A549 (cell line): Measurements from ENCODE around the gene TEX44. TPM values are rescaled to one million over a fixed set of nuclear protein-coding genes. Genes with fewer than 3 reads are reported as not detected.

Source experiments
- ATAC-seq, 2 experiments: fragments of 200-7000 bp in 1 of 2; fragments of >200 bp in 1 of 2; cut with Nextera tagmentation in 1 of 2; cut with Tn5 transposase in 1 of 2; 3 replicates each; pipeline versions ENCODE4 v1.8.0 to v1.9.1; 2018 to 2020; ENCODE audit warnings: mild to moderate bottlenecking in 1 of 2, moderate library complexity in 1 of 2
- CTCF ChIA-PET: fragments of 300-600 bp; sonication (Branson Sonifier 250); formaldehyde crosslinking; extraction: SDS; loops from one replicate; lab custom pipeline; 2021; ENCODE audit warnings: antibody characterized with exemption, inconsistent platforms; lab: Yijun Ruan, JAX
- POLR2A ChIA-PET: fragments of 350-600 bp; formaldehyde crosslinking; extraction: SDS; loops from one replicate; lab custom pipeline; 2021; ENCODE audit warnings: antibody characterized with exemption, inconsistent platforms; lab: Yijun Ruan, JAX
- DNase-seq, 2 experiments: peaks; one replicate each; pipeline versions ENCODE4 v3.0.0 to v3.0.0-alpha.2; 2011 to 2016; ENCODE audit warnings: low read depth in 1 of 2, low spot score in 1 of 2
- FAIRE-seq: peaks from 2 replicates; lab custom pipeline; 2011; peaks lifted over from hg19 to GRCh38; lab: Jason Lieb, UNC
- H3K27ac ChIP-seq, 2 experiments: fragments of >200 bp; sonication (Bioruptor Twin); formaldehyde crosslinking; 3 replicates each; pipeline ENCODE4 v1.5.1; 2016 to 2017
- H3K4me1 ChIP-seq: fragments of >200 bp; sonication (Bioruptor Twin); formaldehyde crosslinking; 3 replicates; pipeline ENCODE4 v1.6.1; 2016
- H3K4me2 ChIP-seq: fragments of >200 bp; sonication (Bioruptor Twin); formaldehyde crosslinking; 3 replicates; pipeline ENCODE4 v1.6.1; 2016
- H3K4me3 ChIP-seq: fragments of >200 bp; sonication (Bioruptor Twin); formaldehyde crosslinking; 3 replicates; pipeline ENCODE4 v1.5.1; 2016
- H3K9me3 ChIP-seq: fragments of >200 bp; sonication (Bioruptor Twin); formaldehyde crosslinking; 3 replicates; pipeline ENCODE4 v1.6.1; 2016
- BHLHE40 ChIP-seq: IDR thresholded peaks from 2 replicates; pipeline ENCODE4 v1.6.1; 2012; ENCODE audit warnings: low read depth, low read length, inconsistent platforms
- CBX2 ChIP-seq: fragments of 200-600 bp; sonication (generic); IDR thresholded peaks from 2 replicates; pipeline ENCODE4 v1.6.1; 2016; ENCODE audit warnings: low read depth, mild to moderate bottlenecking, borderline replicate concordance
- CBX8 ChIP-seq: fragments of 200-600 bp; sonication (generic); IDR thresholded peaks from 2 replicates; pipeline ENCODE4 v1.6.1; 2016
- CEBPB ChIP-seq, 2 experiments: fragments of >200 bp in 1 of 2; sonication (Bioruptor Twin) in 1 of 2; formaldehyde crosslinking in 1 of 2; IDR thresholded peaks; 2 replicates each; pipeline ENCODE4 v1.6.1; 2012 to 2016
- CHD2 ChIP-seq: fragments of 150-350 bp; IDR thresholded peaks from 2 replicates; pipeline ENCODE4 v1.6.1; 2014; ENCODE audit warnings: low read length; ENCODE audit not compliant: partially characterized antibody
- CHD4 ChIP-seq: fragments of 200-600 bp; sonication (generic); IDR thresholded peaks from 2 replicates; pipeline ENCODE4 v1.6.1; 2016; ENCODE audit warnings: antibody characterized with exemption, mild to moderate bottlenecking, borderline replicate concordance
- CTCF ChIP-seq: fragments of >200 bp; sonication (Bioruptor Twin); formaldehyde crosslinking; IDR thresholded peaks from 3 replicates; pipeline ENCODE4 v1.5.1; 2016
- FOSL2 ChIP-seq, 2 experiments: fragments of 450-650 bp in 1 of 2; fragments of >200 bp in 1 of 2; sonication (Bioruptor Twin) in 1 of 2; formaldehyde crosslinking; IDR thresholded peaks; 2 replicates each; pipeline versions ENCODE4 v1.5.0 to v1.6.1; 2016 to 2020; ENCODE audit warnings: mild to moderate bottlenecking in 1 of 2, moderate library complexity in 1 of 2
- MAFK ChIP-seq: fragments of 450-650 bp; IDR thresholded peaks from 2 replicates; pipeline ENCODE4 v1.6.1; 2014; ENCODE audit not compliant: partially characterized antibody
- MYC ChIP-seq: IDR thresholded peaks from 2 replicates; pipeline ENCODE4 v1.6.1; 2012; ENCODE audit warnings: mild to moderate bottlenecking, inconsistent platforms, low read length, improper control_type of control experiment, borderline replicate concordance
- RAD21 ChIP-seq, 2 experiments: fragments of >200 bp in 1 of 2; sonication (Bioruptor Twin) in 1 of 2; formaldehyde crosslinking in 1 of 2; IDR thresholded peaks in 1 of 2; conservative IDR thresholded peaks in 1 of 2; 2 replicates in 1 of 2; 3 replicates in 1 of 2; pipeline ENCODE4 v1.6.1; 2012 to 2018; ENCODE audit warnings: inconsistent platforms in 1 of 2
- RNF2 ChIP-seq: fragments of 200-600 bp; sonication (generic); IDR thresholded peaks from 2 replicates; pipeline ENCODE4 v1.6.1; 2016; ENCODE audit warnings: low read depth, mild to moderate bottlenecking, antibody characterized with exemption, moderate library complexity, borderline replicate concordance
- SMC3 ChIP-seq: fragments of >200 bp; sonication (Bioruptor Twin); formaldehyde crosslinking; IDR thresholded peaks from 3 replicates; pipeline ENCODE4 v1.6.1; 2018; ENCODE audit warnings: inconsistent platforms
- ZC3H11A ChIP-seq: fragments of 450-650 bp; IDR thresholded peaks from 2 replicates; pipeline ENCODE4 v1.6.1; 2014; ENCODE audit warnings: antibody characterized with exemption, mild to moderate bottlenecking
- ZFP36 ChIP-seq: fragments of 450-650 bp; IDR thresholded peaks from 2 replicates; pipeline ENCODE4 v1.6.1; 2014; ENCODE audit warnings: borderline replicate concordance; ENCODE audit not compliant: partially characterized antibody
- WGBS: methylation state at CpG from one replicate; pipeline ENCODE4 v1.1.6; 2017; ENCODE audit errors: missing lambda C conversion rate; 5-methylcytosine and 5-hydroxymethylcytosine counted together
- polyA plus RNA-seq, 4 experiments: library from polyadenylated mRNA; depleted of rRNA in 3 of 4; stranded (reverse); fragments of >200 nt; fragmentation: RNase III in 1 of 4; extraction: RNeasy Plus Mini Kit Qiagen cat#74134 plus additional on column Dnase treatment in 1 of 4; gene quantifications; 2 replicates in 3 of 4; 3 replicates in 1 of 4; pipeline ENCODE4 v1.2.3, GENCODE V29; 2011 to 2017
- TF ChIP-seq, protein P1 (sequence below): fragments of >200 bp; sonication (Bioruptor Twin); formaldehyde crosslinking; IDR thresholded peaks from 2 replicates; pipeline ENCODE4 v1.6.1; 2016

Gene TEX44
- polyA plus RNA-seq, 2 of the 4 experiments (the other 2 are of a cell fraction) = not detected

DNA sequence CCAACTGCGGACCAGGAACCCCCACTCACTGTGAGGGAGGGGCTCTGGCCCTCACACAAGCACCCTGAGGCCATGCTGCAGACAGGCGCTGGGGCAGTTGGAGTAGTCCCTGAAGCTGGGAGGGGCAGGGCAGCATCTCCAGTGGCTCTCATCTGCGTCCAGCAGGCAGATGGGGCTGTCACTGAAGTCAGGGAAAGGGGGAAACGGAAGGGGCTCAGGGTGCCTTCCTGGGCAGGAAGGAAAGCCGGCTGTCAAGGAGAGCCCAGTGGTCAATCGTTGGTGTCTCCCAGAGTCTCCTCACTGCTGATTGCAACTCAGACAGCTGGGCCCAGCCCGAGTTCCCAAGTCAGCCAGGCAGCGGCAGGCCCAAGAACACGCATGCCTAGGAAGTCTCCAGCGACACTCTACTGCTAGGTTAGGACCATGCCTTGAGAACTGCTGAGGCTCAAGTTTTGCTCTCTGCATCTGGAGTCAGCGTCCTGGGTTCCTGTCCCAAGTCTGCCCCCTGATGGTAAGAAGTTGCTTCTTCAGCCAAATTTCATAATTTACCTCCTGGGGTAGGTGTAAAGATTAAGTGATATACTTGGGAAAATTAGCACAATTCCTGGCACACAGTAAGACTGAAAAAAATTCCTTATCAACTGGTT, 35.0 kb upstream of the TEX44 start:
- peaks cover 12% of the 10 kb centered on the region for H3K9me3 ChIP-seq
- TF ChIP-seq SMC3 = peak; percentile 57
- TF ChIP-seq CHD2 = no peak
- peak; percentile 78 to 87 for TF ChIP-seq RAD21 (conservative IDR thresholded peaks at IDR 0.05 in 1 of 2, IDR thresholded peaks at IDR 0.05 in 1 of 2)
- no peak for TF ChIP-seq FOSL2 (IDR thresholded peaks at IDR 0.05)
- TF ChIP-seq FOSL2 (CRISPR knock-in tag; IDR thresholded peaks at IDR 0.05) = no peak
- TF ChIP-seq CEBPB (IDR thresholded peaks at IDR 0.05) = peak in 1 of 2 experiments; percentile 28; a peak in 1 of 4 replicates
- peak; percentile 79 for TF ChIP-seq MAFK
- peak; percentile 76 for TF ChIP-seq CTCF
- TF ChIP-seq, all 56 proteins: peak for 5
- Histone ChIP-seq H3K27ac (no peak overlapping the region), H3K4me3 (no peak overlapping the region), H3K4me1 (no peaks in the 10 kb centered on the region), H3K4me2 (no peak overlapping the region)
- no peak for FAIRE-seq
- ChIA-PET POLR2A (interaction anchor here (0.7 kb wide), 1 partner anchor 39 kb away, joined by 3 read pairs; no protein-coding TSS in a partner anchor), CTCF (interaction anchor here (0.7 to 3.3 kb wide), 22 partner anchors 10 to 82 kb away, joined by 3 to 14 read pairs (median 6); partner anchors contain the start of gene NMUR1)
- DNase-seq = peak; percentile 72 to 83
- ATAC-seq = peak; percentile 86 to 92
- WGBS = 53% methylated on average over 10 of the region's 11 CpGs

DNA sequence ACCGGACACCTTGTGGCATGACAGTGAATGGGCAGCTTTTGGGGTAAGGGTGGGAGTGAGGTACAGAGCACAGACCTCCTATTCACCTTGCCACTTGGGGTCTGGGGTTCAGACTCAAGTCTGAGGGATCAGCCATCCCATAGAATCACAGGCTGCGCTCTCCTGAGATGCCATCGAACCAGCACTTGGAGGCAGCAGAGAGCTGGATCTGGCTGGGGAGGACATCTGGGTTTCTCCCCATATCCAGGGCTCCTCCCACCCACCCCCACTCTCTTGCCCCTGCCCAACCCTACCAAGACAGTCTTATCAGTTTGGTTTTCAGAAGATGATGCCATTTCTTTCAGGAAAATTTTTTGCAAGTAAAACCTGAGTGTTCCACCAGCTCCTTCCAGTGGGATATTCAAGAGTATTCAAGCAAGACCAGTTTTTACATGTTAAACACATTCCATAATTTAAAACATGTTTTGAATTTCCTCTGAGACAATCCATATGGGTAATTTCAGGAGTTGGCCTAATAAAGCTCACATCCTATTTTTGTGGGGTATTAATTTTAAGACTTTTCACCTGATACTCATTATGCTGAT, 29.2 kb upstream of the TEX44 start:
- no peak overlapping the region for H3K4me3 ChIP-seq
- ATAC-seq (peak; percentile 96 to 98), FAIRE-seq (no peak), DNase-seq (peak; percentile 64 to 75)
- TF ChIP-seq MYC (no peak), RAD21 (conservative IDR thresholded peaks at IDR 0.05 in 1 of 2, IDR thresholded peaks at IDR 0.05 in 1 of 2) (peak; percentile 74 to 77), CBX8 (no peak), BHLHE40 (no peak), ZC3H11A (no peak), CHD4 (no peak), CBX2 (no peak), SMC3 (peak; percentile 61), ZFP36 (no peak), CTCF (peak; percentile 75), RNF2 (no peak)
- TF ChIP-seq, protein P1, sequence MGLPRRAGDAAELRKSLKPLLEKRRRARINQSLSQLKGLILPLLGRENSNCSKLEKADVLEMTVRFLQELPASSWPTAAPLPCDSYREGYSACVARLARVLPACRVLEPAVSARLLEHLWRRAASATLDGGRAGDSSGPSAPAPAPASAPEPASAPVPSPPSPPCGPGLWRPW = no peak
- ChIA-PET CTCF (interaction anchor here (0.7 to 15.7 kb wide), 19 partner anchors 10 to 156 kb away, joined by 3 to 208 read pairs (median 4); partner anchors contain the start of gene TEX44), POLR2A (interaction anchor here (1.0 to 1.2 kb wide), 3 partner anchors 38 to 99 kb away, joined by 3 to 5 read pairs (median 4); partner anchors contain the start of gene NCL)
- H3K4me2 ChIP-seq = no peak overlapping the region
- H3K9me3 ChIP-seq = no peaks in the 10 kb centered on the region
- H3K27ac ChIP-seq = no peak overlapping the region
- 0% methylated on average over 3 of the region's 3 CpGs for WGBS
- H3K4me1 ChIP-seq = no peaks in the 10 kb centered on the region
